CD14-positive monocyte (primary cell): ENCODE results near the gene RAB35. TPM values are rescaled to one million over a fixed set of nuclear protein-coding genes. Genes with fewer than 3 reads are reported as not detected.

ENCODE experiments used
- DNase-seq, 3 donors: peaks; one replicate each; pipeline ENCODE4 v3.0.0-alpha.2; 2011 to 2022
- H2AFZ ChIP-seq: 2 replicates; pipeline ENCODE4 v1.6.0; 2012; ENCODE audit warnings: mild to moderate bottlenecking, low read depth, low read length, inconsistent platforms; ENCODE audit not compliant: insufficient read depth, poor library complexity, severe bottlenecking
- H3K27ac ChIP-seq, 2 donors: 1 replicate in 1 of 2; 2 replicates in 1 of 2; pipeline ENCODE4 v1.5.1; 2012 to 2013; ENCODE audit warnings: low read length in 2 of 2, control low read depth in 1 of 2, inconsistent platforms in 1 of 2, low read depth in 1 of 2, mild to moderate bottlenecking in 1 of 2
- H3K27me3 ChIP-seq, 2 donors: one replicate each; pipeline versions ENCODE4 v1.6.0 to v1.6.1; 2011 to 2013; ENCODE audit warnings: low read length in 2 of 2; ENCODE audit not compliant: control insufficient read depth in 2 of 2, insufficient read depth in 2 of 2
- H3K36me3 ChIP-seq, 2 donors: replicated peaks in 1 of 2; 1 replicate in 1 of 2; 2 replicates in 1 of 2; pipeline versions ENCODE4 v1.5.1 to v1.6.1; 2012 to 2013; ENCODE audit warnings: low read length in 2 of 2, control low read depth in 1 of 2, inconsistent platforms in 1 of 2, mild to moderate bottlenecking in 1 of 2; ENCODE audit not compliant: insufficient read depth in 2 of 2, control insufficient read depth in 1 of 2
- H3K4me1 ChIP-seq, 2 donors: 1 replicate in 1 of 2; 2 replicates in 1 of 2; pipeline versions ENCODE4 v1.5.1 to v1.6.1; 2012 to 2013; ENCODE audit warnings: low read length in 2 of 2, control low read depth in 1 of 2, inconsistent platforms in 1 of 2, mild to moderate bottlenecking in 1 of 2, moderate library complexity in 1 of 2; ENCODE audit not compliant: insufficient read depth in 2 of 2, control insufficient read depth in 1 of 2
- H3K4me2 ChIP-seq: replicated peaks from 2 replicates; pipeline ENCODE3; 2012; ENCODE audit warnings: low read length, moderate library complexity, mild to moderate bottlenecking; ENCODE audit not compliant: poor library complexity, severe bottlenecking; ENCODE audit errors: extremely low read depth
- H3K4me3 ChIP-seq, 3 experiments: fragments of 200-600 bp in 1 of 3; sonication (generic) in 1 of 3; replicated peaks in 1 of 3; 1 replicate in 2 of 3; 2 replicates in 1 of 3; pipeline ENCODE4 v1.5.1; 2011 to 2013; ENCODE audit warnings: low read length in 3 of 3, mild to moderate bottlenecking in 3 of 3, control low read depth in 2 of 3, low read depth in 2 of 3, inconsistent platforms in 1 of 3, moderate library complexity in 1 of 3
- H3K79me2 ChIP-seq: 2 replicates; pipeline ENCODE4 v1.6.0; 2012; ENCODE audit warnings: mild to moderate bottlenecking, control low read depth, inconsistent platforms, low read length, moderate library complexity; ENCODE audit not compliant: insufficient read depth
- H3K9ac ChIP-seq: 2 replicates; pipeline ENCODE4 v1.6.0; 2017; ENCODE audit warnings: low read length, mild to moderate bottlenecking; ENCODE audit not compliant: insufficient read depth, poor library complexity, severe bottlenecking
- H3K9me3 ChIP-seq, 2 donors: replicated peaks in 1 of 2; 1 replicate in 1 of 2; 2 replicates in 1 of 2; pipeline versions ENCODE4 v1.5.1 to v1.6.1; 2012 to 2013; ENCODE audit warnings: low read length in 2 of 2, control low read depth in 1 of 2; ENCODE audit not compliant: control insufficient read depth in 1 of 2, insufficient read depth in 1 of 2
- H4K20me1 ChIP-seq: 2 replicates; pipeline ENCODE4 v1.6.0; 2012; ENCODE audit warnings: mild to moderate bottlenecking, low read length, control low read depth, moderate library complexity; ENCODE audit not compliant: insufficient read depth
- H3K27ac Mint-ChIP-seq, 7 donors: one replicate each; pipeline ENCODE4 v1.8.0; 2020; ENCODE audit warnings: mild to moderate bottlenecking in 7 of 7, mixed read lengths in 7 of 7, moderate library complexity in 6 of 7, inconsistent platforms in 2 of 7
- H3K27me3 Mint-ChIP-seq, 3 donors: one replicate each; pipeline ENCODE4 v1.8.0; 2021 to 2022; ENCODE audit warnings: low read depth in 3 of 3, mild to moderate bottlenecking in 3 of 3, mixed read lengths in 3 of 3, moderate library complexity in 3 of 3, inconsistent platforms in 1 of 3
- H3K36me3 Mint-ChIP-seq, 2 donors: one replicate each; pipeline ENCODE4 v1.8.0; 2020; ENCODE audit warnings: mixed read lengths in 2 of 2, inconsistent platforms in 1 of 2, mild to moderate bottlenecking in 1 of 2
- H3K4me1 Mint-ChIP-seq: one replicate; pipeline ENCODE4 v1.8.0; 2020; ENCODE audit warnings: mild to moderate bottlenecking, mixed read lengths
- H3K4me3 Mint-ChIP-seq, 2 donors: one replicate each; pipeline ENCODE4 v1.8.0; 2020; ENCODE audit warnings: mild to moderate bottlenecking in 2 of 2, mixed read lengths in 2 of 2, moderate library complexity in 1 of 2
- H3K9me3 Mint-ChIP-seq, 7 donors: one replicate each; pipeline ENCODE4 v1.8.0; 2020 to 2022; ENCODE audit warnings: mixed read lengths in 7 of 7, mild to moderate bottlenecking in 6 of 7, moderate library complexity in 6 of 7, inconsistent platforms in 2 of 7
- WGBS: methylation state at CpG from one replicate; pipeline ENCODE4 v1.1.5; 2013; ENCODE audit warnings: missing lambda C conversion rate; ENCODE audit not compliant: insufficient coverage; 5-methylcytosine and 5-hydroxymethylcytosine counted together
- intact Hi-C, 2 donors: fragments of 100-400 bp; cut with micrococcal nuclease; formaldehyde crosslinking; loops; one replicate each; pipeline versions ENCODE4 v1.15.0 to v1.15.1; 2023
- polyA plus RNA-seq, 3 donors: library from polyadenylated mRNA; depleted of rRNA in 1 of 3; unstranded in 2 of 3; stranded (reverse) in 1 of 3; fragments of 300-500 nt in 2 of 3; fragments of >200 nt in 1 of 3; fragmentation: Illumina TruSeq in 2 of 3; gene quantifications; 1 replicate in 2 of 3; 2 replicates in 1 of 3; pipeline ENCODE4 v1.2.3, GENCODE V29; 2012 to 2021
- TF ChIP-seq, protein P1 (sequence below): fragments of 200-600 bp; IDR thresholded peaks from one replicate; pipeline ENCODE4 v1.8.0; 2022; ENCODE audit warnings: antibody characterized with exemption, mild to moderate bottlenecking

The RAB35 gene
- polyA plus RNA-seq, 3 donors: 20.4 to 27.3 (median 21.6) TPM

- Histone ChIP-seq H3K27me3 (no peaks in the 10 kb centered on the region), H3K4me2 (no peak overlapping the region), H3K9me3 (no peaks in the 10 kb centered on the region), H2AFZ (no peak overlapping the region), H3K27ac (no peak overlapping the region), H3K4me3 (no peak overlapping the region), H4K20me1 (no peaks in the 10 kb centered on the region), H3K36me3 (no peaks in the 10 kb centered on the region), H3K4me1 (no peaks in the 10 kb centered on the region), H3K9ac (no peak overlapping the region), H3K79me2 (no peaks in the 10 kb centered on the region)
- Mint-ChIP-seq H3K27me3 (peaks cover 8 to 12% (median 9%) of the 10 kb centered on the region in 3 donors), H3K36me3 (no peaks in the 10 kb centered on the region), H3K27ac (peak overlapping the region in 1 of 7 donors; percentile 57), H3K4me1 (peaks cover 3% of the 10 kb centered on the region), H3K9me3 (peaks cover 0 to 5% (median 0%) of the 10 kb centered on the region in 7 donors), H3K4me3 (no peak overlapping the region)
- TF ChIP-seq, protein P1, sequence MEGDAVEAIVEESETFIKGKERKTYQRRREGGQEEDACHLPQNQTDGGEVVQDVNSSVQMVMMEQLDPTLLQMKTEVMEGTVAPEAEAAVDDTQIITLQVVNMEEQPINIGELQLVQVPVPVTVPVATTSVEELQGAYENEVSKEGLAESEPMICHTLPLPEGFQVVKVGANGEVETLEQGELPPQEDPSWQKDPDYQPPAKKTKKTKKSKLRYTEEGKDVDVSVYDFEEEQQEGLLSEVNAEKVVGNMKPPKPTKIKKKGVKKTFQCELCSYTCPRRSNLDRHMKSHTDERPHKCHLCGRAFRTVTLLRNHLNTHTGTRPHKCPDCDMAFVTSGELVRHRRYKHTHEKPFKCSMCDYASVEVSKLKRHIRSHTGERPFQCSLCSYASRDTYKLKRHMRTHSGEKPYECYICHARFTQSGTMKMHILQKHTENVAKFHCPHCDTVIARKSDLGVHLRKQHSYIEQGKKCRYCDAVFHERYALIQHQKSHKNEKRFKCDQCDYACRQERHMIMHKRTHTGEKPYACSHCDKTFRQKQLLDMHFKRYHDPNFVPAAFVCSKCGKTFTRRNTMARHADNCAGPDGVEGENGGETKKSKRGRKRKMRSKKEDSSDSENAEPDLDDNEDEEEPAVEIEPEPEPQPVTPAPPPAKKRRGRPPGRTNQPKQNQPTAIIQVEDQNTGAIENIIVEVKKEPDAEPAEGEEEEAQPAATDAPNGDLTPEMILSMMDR: no peak
- intact Hi-C loops: no loop called here
- 90% methylated on average over 1 of the region's 5 CpGs for WGBS
- no peak for DNase-seq
These were observed 59.8 kb downstream of the RAB35 start for GRCh38 chr12:120056739-120057138.

- peaks cover 0 to 6% (median 0%) of the 10 kb centered on the region in 7 donors for H3K9me3 Mint-ChIP-seq
- TF ChIP-seq, protein P1: no peak
These were observed 61.1 kb downstream of the RAB35 start for GRCh38 chr12:120055231-120056000.

More at GRCh38 chr12:120055231-120056000, 61.1 kb downstream of the RAB35 start:
- no peaks in the 10 kb centered on the region for H3K79me2 ChIP-seq
- H4K20me1 ChIP-seq: no peaks in the 10 kb centered on the region
- no peaks in the 10 kb centered on the region for H3K36me3 Mint-ChIP-seq
- H2AFZ ChIP-seq: no peak overlapping the region
- H3K36me3 ChIP-seq: no peaks in the 10 kb centered on the region
- H3K27ac Mint-ChIP-seq: no peak overlapping the region
- no peak overlapping the region for H3K4me3 Mint-ChIP-seq
- H3K9me3 ChIP-seq: no peaks in the 10 kb centered on the region
- peaks cover 8 to 9% (median 8%) of the 10 kb centered on the region in 3 donors for H3K27me3 Mint-ChIP-seq
- intact Hi-C loops: no loop called here
- peaks cover 3% of the 10 kb centered on the region for H3K4me1 Mint-ChIP-seq
- no peaks in the 10 kb centered on the region for H3K27me3 ChIP-seq
- H3K4me3 ChIP-seq: no peak overlapping the region
- WGBS: no CpG with 5 or more reads among the region's 2 CpGs
- no peak overlapping the region for H3K4me2 ChIP-seq
- H3K4me1 ChIP-seq: no peaks in the 10 kb centered on the region
- no peak overlapping the region for H3K27ac ChIP-seq
- H3K9ac ChIP-seq: no peak overlapping the region
- peak in 1 of 3 donors; percentile 1 for DNase-seq
